GM19025 (cell line): ENCODE measurements around the gene HP1BP3.
"Not testable (repeated sequence)": the region's sequence is repeated elsewhere in the genome, so short reads cannot be mapped to it uniquely, and the experiment has no call there.

Experiments
- ATAC-seq: cut with Tn5 transposase; IDR thresholded peaks from one replicate; pipeline ENCODE4 v1.9.1; 2021; ENCODE audit warnings: mild to moderate bottlenecking, low read depth, moderate library complexity; ENCODE audit not compliant: unreplicated experiment

The HP1BP3 gene

DNA sequence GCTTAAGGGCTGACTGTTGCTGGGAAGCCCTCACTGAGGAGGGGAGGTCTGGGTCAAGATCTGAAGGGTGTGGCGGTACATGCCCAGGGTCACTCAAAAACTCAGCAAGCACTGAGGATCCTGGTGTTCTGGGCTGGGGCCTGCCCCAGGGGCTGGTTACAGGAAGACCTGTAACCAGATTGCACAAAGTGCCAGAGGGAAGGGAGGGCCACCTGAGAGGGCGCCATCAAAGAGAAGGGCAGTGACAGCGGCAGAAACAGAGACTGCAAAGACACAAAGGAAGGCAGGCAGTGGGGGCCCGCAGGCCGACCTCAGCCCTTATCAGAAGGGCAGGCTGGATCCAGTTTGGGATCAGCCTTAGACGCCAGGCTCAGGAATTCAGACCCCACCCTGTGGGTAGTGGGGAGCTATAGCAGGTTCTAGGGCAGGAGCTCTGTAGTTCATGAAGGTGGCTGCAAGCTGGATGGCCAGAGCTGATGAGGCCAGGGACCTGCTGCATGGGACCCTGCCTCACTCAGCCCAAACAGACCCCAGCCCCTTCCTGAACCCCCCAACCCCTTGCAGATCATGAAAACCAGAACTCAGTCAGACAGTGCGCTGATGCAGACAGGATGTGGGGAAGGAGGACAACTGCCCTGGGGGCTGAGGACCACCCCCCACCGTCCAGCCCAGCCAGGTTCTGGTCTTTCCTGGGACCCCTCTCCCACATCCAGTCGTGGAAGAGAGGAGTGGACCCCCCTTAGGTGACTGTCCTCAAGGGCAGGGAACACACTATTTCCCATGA is 58.5 kb downstream of the HP1BP3 start:
- no peak for ATAC-seq

- no peak for ATAC-seq
These were observed 59.3 kb downstream of the HP1BP3 start for GRCh38 chr1:20727746-20728316.

DNA sequence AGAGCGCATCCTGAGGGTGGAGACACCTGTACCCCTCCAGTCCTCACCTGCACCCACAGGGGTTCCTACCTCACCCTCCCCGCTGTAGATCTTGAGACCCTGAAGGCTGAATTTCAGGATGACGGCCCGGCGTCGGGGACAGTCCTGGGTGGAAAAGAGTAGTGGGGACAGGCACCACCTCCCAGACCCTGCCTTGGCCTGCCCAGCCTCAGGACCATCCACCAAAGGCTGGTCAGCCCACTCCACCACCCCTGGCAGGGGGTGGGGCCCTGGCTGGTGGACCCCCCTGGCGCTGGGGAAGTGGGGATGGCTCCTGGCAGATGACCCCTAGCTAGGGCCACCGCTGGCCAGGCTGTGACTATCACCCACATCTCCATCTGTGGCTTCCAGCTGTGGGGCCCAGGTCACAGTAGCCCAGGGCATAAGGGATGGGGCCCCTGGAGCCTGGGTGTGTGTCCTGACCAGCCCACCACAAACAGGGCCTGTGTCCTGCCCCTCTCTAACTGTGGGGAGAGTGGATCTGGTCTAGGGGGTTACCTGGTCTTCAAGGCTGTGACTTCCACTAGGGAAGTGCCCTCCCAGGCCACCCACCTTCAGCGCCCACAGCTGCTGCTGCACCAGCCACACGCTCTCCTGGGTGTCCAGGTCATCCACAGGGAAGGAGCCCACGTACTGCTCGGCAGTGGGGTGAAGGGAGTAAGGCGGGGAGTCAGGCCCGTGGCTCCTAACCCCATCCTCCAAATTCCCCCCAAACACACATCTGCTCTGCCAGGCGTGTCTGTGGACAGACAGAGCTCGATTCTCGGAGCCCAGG is 60.0 kb downstream of the HP1BP3 start:
- no peak for ATAC-seq

GRCh38 chr1:20726118-20726911 is 60.8 kb downstream of the HP1BP3 start:
- ATAC-seq, result no peak

GRCh38 chr1:20725189-20726117 is 61.7 kb downstream of the HP1BP3 start:
- no peak for ATAC-seq

- no peak for ATAC-seq
These were observed 62.5 kb downstream of the HP1BP3 start for GRCh38 chr1:20724364-20725188.

GRCh38 chr1:20723537-20724363 is 63.4 kb downstream of the HP1BP3 start:
- no peak for ATAC-seq

DNA sequence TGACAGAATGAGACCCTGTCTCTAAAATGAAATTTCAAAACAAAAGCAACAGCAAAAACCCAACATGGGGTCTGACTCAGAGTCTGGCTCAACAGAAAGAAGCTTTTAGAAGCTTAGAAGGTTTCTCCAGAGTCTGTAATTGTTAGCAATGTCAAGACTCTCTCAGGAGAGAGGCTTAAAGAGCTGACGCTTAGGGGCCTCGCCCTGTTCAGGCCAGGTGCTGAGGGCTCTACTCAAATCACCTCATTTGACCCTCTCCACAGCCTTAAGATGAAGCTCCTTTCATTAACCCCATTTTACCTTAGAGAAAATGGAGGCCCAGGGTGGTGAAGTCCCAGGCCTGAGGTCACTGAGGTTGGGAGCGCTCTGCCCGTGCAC is 64.0 kb downstream of the HP1BP3 start:
- no peak for ATAC-seq

GRCh38 chr1:20721117-20722061 is 65.7 kb downstream of the HP1BP3 start:
- no peak for ATAC-seq

GRCh38 chr1:20720631-20721091 is 66.4 kb downstream of the HP1BP3 start:
- no peak for ATAC-seq

DNA sequence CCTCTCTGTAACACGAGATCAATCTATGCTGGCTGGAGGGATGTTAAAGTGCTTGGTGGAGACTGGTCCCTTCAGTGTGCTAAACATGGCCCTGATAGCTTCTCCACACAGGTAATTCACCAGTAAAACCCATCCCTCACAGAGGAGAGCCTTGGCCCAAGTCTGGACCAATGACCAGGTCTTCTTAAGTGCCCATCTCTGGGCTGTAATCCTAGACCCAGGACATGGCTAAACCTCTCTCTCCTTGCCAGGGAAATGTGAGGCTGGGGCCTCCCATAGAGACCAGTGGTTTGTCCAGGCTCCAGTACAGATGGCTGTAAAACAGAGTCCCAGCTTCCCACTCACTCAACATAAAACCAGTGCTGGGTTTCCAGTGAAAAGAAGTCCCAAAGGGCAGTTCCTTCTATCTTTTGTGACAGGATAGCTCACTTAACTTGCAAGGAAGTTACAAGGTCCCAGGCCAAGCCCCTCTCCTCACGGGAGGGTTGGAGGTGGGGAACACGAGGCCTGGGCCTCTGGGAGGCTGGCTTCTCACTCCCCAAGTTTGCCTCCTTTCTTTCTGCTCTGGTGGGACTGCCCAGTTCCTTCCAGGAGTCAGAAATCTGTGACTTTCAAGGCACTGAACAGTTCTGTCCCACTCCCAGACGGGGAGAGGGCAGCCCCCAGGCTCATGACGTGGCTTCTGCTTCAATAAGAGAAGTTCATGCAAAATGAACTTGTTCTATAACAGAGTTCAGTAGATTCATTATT is 67.1 kb downstream of the HP1BP3 start:
- no peak for ATAC-seq

DNA sequence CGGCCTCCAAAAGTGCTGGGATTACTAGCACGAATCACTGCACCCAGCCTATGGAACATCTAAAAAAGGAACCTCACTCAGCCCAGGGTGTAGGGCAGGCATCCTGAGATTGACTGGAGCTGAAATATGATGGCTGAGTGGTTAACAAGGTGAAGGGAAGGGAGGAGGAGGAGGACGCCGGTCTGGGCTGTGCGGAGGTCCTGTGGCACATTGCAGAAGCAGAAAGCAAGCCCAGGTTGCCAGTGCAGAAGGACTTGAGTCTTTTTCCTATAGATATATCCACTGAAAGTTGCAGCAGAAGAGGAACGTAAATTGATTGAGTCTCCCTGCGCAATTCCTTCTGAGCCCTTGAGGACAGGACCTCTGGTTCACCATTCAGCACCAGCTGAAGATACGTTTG is 67.8 kb downstream of the HP1BP3 start:
- ATAC-seq, result no peak

DNA sequence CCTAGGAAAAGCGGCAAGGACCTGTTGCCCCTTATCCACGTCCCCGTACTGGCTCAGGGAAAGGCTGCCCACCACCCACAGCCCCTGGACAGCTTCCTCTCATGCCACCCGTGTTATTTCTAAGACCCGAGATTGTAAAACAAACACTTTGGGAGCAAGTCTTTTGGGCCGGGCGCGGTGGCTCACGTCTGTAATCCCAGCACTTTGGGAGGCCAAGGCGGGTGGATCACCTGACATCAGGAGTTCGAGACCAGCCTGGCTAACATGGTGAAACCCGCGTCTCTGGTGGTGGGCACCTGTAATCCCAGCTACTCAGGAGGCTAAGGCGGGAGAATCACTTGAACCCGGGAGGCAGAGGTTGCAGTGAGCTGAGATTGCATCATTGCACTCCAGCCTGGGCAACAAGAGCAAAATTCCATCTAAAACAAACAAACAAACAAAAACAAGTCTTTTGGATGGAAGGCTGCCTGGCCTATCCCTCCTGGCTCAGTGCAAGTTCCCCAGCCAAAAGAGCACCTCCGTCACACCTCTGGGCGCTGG is 68.7 kb downstream of the HP1BP3 start:
- not testable (repeated sequence) for ATAC-seq

GRCh38 chr1:20717452-20718342 is 69.4 kb downstream of the HP1BP3 start, which contains the start of gene KIF17:
Gene KIF17 (minus strand): TSS chr1:20718007. CDS start chr1:20717706, 301 bp downstream.
- ATAC-seq, result no peak

DNA sequence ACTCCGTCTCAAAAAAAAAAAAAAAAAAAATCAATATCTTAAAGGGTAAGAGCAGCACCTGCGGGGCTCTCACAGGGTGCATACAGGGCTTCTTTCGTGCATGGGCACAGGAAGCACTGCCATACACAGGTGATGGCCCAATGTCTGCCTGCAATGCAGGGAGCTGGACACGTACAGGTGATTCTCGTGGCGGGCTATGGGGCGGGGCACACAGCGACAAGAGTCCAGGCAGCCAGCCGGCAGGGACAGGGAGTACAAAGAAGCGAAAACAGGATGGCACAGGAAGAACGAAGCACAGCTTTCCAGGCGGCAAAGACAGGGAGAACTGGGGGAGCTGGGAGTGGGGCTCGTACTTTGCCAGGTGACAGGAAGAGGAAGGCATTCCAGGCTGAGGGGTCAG is 70.9 kb downstream of the HP1BP3 start:
- ATAC-seq, result no peak
